ENCODE measurements around the gene BLMH. TPM values are rescaled to one million over a fixed set of nuclear protein-coding genes. Genes with fewer than 3 reads are reported as not detected.

The BLMH gene
- total RNA-seq, 4 donors from 2014 or later: 140 to 188 (median 176) TPM

DNA sequence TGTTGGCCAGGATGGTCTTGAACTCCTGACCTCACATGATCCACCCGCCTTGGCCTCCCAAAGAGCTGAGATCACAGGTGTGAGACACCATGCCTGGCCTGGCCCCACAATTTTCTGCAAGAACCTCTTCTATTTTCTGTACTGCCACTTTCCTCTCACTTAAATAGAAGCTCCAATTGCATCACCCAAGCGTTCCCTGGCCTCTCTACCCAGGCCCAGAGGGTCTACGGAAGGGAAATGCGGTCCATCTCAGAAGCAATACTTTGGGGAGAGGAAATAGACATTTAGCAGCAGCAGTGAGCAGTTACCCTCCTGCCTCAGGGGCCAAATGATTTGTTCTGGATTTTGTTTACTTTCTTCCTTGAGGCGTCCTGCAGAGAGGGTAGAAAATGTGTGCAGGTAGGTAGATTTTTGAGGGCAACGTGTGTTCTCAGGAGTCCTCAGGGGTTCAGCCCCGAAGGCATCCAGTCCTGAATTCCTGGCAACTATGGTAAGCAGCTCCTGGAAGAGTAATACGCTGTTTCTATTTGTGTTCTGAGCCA, 67.3 kb downstream of the BLMH start:
- H3K27ac ChIP-seq: no peak overlapping the region

DNA sequence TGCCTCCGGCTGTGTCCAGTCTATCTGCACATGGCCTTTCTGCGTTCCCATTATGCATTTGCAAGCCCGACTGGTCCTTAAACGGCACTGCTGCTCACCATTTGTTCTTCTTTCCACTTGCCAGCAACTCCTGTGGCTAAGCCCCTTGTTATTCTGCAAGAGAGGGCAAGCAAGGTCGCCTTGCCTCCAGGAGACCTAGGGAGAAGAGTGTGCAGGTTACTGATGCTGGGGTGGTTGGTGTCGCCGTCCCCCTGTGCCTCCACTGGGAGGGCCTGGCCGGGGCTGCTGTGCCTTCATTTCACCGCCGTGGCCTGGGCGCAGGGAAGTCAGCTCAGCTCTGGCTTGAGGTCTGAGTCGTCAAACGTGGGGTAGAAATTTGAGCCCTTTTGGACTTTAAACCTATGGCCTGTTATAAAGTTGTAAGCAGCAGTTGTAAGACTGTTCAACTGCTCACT, 69.0 kb downstream of the BLMH start:
- H3K9me3 ChIP-seq: no peaks in the 10 kb centered on the region
- H3K27ac ChIP-seq: no peak overlapping the region
- H3K36me3 ChIP-seq: no peaks in the 10 kb centered on the region
- TF ChIP-seq POLR2A (IDR thresholded peaks at IDR 0.05) (no peak), POLR2AphosphoS5 (IDR thresholded peaks at IDR 0.05) (no peak)
- H3K27me3 ChIP-seq: no peaks in the 10 kb centered on the region
- no peak overlapping the region for H3K4me3 ChIP-seq
- WGBS: 96% methylated on average over 4 of the region's 13 CpGs
- DNase-seq (ENCODE audit: low spot score in 2 of 2): no peak
- peaks cover 22% of the 10 kb centered on the region for H3K4me1 ChIP-seq

More for the DNA sequence above, 67.3 kb downstream of the BLMH start:
- no peaks in the 10 kb centered on the region for H3K27me3 ChIP-seq
- H3K36me3 ChIP-seq: no peaks in the 10 kb centered on the region
- H3K4me1 ChIP-seq: peaks cover 34% of the 10 kb centered on the region
- WGBS: 75% methylated on average over 8 of the region's 8 CpGs
- no peaks in the 10 kb centered on the region for H3K9me3 ChIP-seq
- DNase-seq (ENCODE audit: low spot score in 2 of 2): no peak
- H3K4me3 ChIP-seq: no peak overlapping the region
- TF ChIP-seq POLR2AphosphoS5 (IDR thresholded peaks at IDR 0.05): no peak
- no peak for TF ChIP-seq EP300 (IDR thresholded peaks at IDR 0.05)
- no peak for TF ChIP-seq POLR2A (IDR thresholded peaks at IDR 0.05)
- TF ChIP-seq, protein P1, sequence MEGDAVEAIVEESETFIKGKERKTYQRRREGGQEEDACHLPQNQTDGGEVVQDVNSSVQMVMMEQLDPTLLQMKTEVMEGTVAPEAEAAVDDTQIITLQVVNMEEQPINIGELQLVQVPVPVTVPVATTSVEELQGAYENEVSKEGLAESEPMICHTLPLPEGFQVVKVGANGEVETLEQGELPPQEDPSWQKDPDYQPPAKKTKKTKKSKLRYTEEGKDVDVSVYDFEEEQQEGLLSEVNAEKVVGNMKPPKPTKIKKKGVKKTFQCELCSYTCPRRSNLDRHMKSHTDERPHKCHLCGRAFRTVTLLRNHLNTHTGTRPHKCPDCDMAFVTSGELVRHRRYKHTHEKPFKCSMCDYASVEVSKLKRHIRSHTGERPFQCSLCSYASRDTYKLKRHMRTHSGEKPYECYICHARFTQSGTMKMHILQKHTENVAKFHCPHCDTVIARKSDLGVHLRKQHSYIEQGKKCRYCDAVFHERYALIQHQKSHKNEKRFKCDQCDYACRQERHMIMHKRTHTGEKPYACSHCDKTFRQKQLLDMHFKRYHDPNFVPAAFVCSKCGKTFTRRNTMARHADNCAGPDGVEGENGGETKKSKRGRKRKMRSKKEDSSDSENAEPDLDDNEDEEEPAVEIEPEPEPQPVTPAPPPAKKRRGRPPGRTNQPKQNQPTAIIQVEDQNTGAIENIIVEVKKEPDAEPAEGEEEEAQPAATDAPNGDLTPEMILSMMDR (IDR thresholded peaks at IDR 0.05): no peak

DNA sequence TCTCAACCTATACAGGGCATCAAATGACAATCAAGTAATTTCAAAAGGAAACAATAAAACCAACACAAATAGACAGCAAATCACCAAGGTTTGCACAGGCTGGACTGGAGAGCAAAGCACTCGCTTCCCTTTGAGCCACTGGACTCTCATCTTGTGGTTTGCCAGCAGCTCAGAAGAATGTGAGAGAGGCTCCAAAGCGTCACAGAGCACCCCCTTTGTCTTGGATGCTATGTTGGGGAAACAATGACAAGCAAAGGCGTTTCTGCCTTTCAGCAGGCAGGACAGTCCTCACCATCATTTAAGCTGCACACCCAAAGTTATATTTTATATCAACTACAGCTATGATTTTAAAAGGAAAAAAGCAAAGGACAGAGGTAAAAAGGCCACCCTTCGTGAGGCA, 69.5 kb downstream of the BLMH start:
- no peak for DNase-seq (ENCODE audit: low spot score in 2 of 2)
- WGBS: 82% methylated on average over 4 of the region's 4 CpGs

DNA sequence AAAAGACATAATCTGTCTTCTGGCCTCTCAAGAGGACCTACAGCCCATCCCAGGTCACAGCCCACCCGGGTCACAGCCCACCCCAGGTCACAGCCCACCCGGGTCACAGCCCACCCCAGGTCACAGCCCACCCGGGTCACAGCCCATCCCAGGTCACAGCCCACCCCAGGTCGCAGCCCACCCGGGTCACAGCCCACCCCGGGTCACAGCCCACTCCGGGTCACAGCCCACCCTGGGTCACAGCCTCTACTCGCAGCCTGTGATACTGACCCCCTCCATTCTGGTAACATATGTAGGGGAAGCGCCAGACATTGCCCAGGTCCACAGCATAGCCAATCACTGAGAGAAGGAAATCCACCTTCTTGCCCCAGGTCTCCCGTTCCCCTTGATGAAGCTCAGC, 70.4 kb downstream of the BLMH start:
- H3K9me3 ChIP-seq: no peaks in the 10 kb centered on the region
- peaks cover 17% of the 10 kb centered on the region for H3K4me1 ChIP-seq
- 94% methylated on average over 3 of the region's 10 CpGs for WGBS
- H3K36me3 ChIP-seq: no peaks in the 10 kb centered on the region
- H3K27ac ChIP-seq: no peak overlapping the region
- H3K4me3 ChIP-seq: no peak overlapping the region
- no peaks in the 10 kb centered on the region for H3K27me3 ChIP-seq
- TF ChIP-seq EP300 (IDR thresholded peaks at IDR 0.05): no peak
- TF ChIP-seq, protein P1 (IDR thresholded peaks at IDR 0.05): no peak
- no peak for TF ChIP-seq POLR2AphosphoS5 (IDR thresholded peaks at IDR 0.05)
- no peak for TF ChIP-seq POLR2A (IDR thresholded peaks at IDR 0.05)
- DNase-seq (ENCODE audit: low spot score in 2 of 2): no peak

More for the DNA sequence above, 69.5 kb downstream of the BLMH start:
- peaks cover 22% of the 10 kb centered on the region for H3K4me1 ChIP-seq
- H3K27ac ChIP-seq: no peak overlapping the region
- H3K9me3 ChIP-seq: no peaks in the 10 kb centered on the region
- TF ChIP-seq EP300 (IDR thresholded peaks at IDR 0.05) (no peak), POLR2A (IDR thresholded peaks at IDR 0.05) (no peak), POLR2AphosphoS5 (IDR thresholded peaks at IDR 0.05) (no peak)
- TF ChIP-seq, protein P1 (IDR thresholded peaks at IDR 0.05): no peak
- H3K27me3 ChIP-seq: no peaks in the 10 kb centered on the region
- H3K36me3 ChIP-seq: no peaks in the 10 kb centered on the region
- H3K4me3 ChIP-seq: no peak overlapping the region

DNA sequence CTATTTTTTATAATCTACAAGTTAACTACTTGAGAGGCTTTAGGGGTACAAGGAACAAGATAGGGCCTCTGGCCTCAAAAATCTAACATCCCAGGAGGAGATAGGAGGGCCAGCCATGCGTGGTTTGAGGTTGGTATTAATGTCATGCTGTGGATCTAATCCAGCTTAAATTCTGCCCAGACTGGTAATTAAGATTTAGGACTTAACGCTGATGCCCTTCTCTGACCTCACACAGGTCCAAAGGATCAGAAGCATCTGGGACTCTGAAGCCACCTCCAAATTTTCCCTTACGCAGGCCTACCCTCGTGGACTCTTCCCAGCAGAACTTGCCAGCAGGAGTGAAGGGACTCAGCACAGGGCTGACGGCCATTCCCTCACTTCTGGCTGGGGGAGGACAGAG, 71.3 kb downstream of the BLMH start:
- H3K27ac ChIP-seq: no peak overlapping the region
- 83% methylated on average over 5 of the region's 5 CpGs for WGBS
- no peaks in the 10 kb centered on the region for H3K9me3 ChIP-seq
- TF ChIP-seq EP300 (IDR thresholded peaks at IDR 0.05) (no peak), POLR2A (IDR thresholded peaks at IDR 0.05) (no peak), POLR2AphosphoS5 (IDR thresholded peaks at IDR 0.05) (no peak)
- TF ChIP-seq, protein P1 (IDR thresholded peaks at IDR 0.05): no peak
- H3K4me1 ChIP-seq: peaks cover 9% of the 10 kb centered on the region
- no peaks in the 10 kb centered on the region for H3K27me3 ChIP-seq
- H3K36me3 ChIP-seq: no peaks in the 10 kb centered on the region
- no peak for DNase-seq (ENCODE audit: low spot score in 2 of 2)
- H3K4me3 ChIP-seq: no peak overlapping the region

DNA sequence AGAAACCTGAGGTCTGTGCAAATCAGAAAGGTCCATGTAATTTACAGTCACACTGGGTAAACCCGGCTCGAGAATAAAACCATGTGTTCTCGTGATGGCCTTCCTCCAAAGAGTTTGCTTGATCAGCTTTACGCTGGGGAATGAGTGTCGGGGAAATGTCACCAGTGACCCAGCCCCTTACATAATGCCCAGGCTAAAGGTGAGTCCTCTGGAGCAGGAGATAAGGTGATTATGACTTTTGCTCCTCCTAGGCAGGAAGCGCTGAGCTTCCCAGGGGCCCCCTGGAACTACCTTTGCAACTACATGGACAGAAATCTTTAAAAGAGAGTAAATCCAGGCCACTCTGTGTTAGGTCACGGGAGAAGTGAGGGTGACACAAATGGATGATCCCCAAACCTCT, 71.9 kb downstream of the BLMH start:
- Histone ChIP-seq H3K9me3 (no peaks in the 10 kb centered on the region), H3K4me3 (no peak overlapping the region), H3K27ac (no peak overlapping the region), H3K36me3 (no peaks in the 10 kb centered on the region), H3K27me3 (no peaks in the 10 kb centered on the region), H3K4me1 (peaks cover 3% of the 10 kb centered on the region)
- DNase-seq (ENCODE audit: low spot score in 2 of 2): no peak
- TF ChIP-seq POLR2A (IDR thresholded peaks at IDR 0.05) (no peak), EP300 (IDR thresholded peaks at IDR 0.05) (no peak), POLR2AphosphoS5 (IDR thresholded peaks at IDR 0.05) (no peak)
- TF ChIP-seq, protein P1 (IDR thresholded peaks at IDR 0.05): no peak
- 73% methylated on average over 7 of the region's 7 CpGs for whole genome bisulfite sequencing

Measured in suprapubic skin (tissue), 4 donors.